ENCODE measurements around the gene TXNIP.

Gene TXNIP

GRCh38 chr1:145994391-145995120, 1.8 kb downstream of the TXNIP start:
- ChIA-PET CTCF (interaction anchor here (0.7 to 14.3 kb wide), 5 partner anchors 12 to 103 kb away, joined by 3 to 176 read pairs (median 3); no protein-coding TSS in a partner anchor), POLR2A (no interaction called here)
- no peak for TF ChIP-seq CTCF (IDR thresholded peaks at IDR 0.05; ENCODE audit: control extremely low read depth, extremely low read depth, low read depth, missing control alignments)
- DNase-seq (ENCODE audit: extremely low spot score), result no peak

GRCh38 chr1:145993618-145994390, 2.6 kb downstream of the TXNIP start:
- CTCF ChIA-PET, result interaction anchor here (1.4 to 14.3 kb wide), 4 partner anchors 13 to 102 kb away, joined by 3 to 176 read pairs (median 7); no protein-coding TSS in a partner anchor
- no peak for TF ChIP-seq CTCF (IDR thresholded peaks at IDR 0.05; ENCODE audit: control extremely low read depth, extremely low read depth, low read depth, missing control alignments)
- DNase-seq (ENCODE audit: extremely low spot score), result no peak
- POLR2A ChIA-PET, result interaction anchor here (0.7 kb wide), 1 partner anchor 36 kb away, joined by 3 read pairs; no protein-coding TSS in a partner anchor

- CTCF ChIA-PET, result interaction anchor here (1.3 to 14.3 kb wide), 5 partner anchors 9 to 101 kb away, joined by 3 to 176 read pairs (median 3); no protein-coding TSS in a partner anchor
- no peak for DNase-seq (ENCODE audit: extremely low spot score)
- POLR2A ChIA-PET, result interaction anchor here (0.6 to 2.1 kb wide), 4 partner anchors 11 to 64 kb away, joined by 3 to 7 read pairs (median 5); no protein-coding TSS in a partner anchor
- no peak for TF ChIP-seq CTCF (IDR thresholded peaks at IDR 0.05; ENCODE audit: control extremely low read depth, extremely low read depth, low read depth, missing control alignments)
Measured at GRCh38 chr1:145992958-145993617, 3.3 kb downstream of the TXNIP start.

GRCh38 chr1:145992502-145992936, 3.9 kb downstream of the TXNIP start:
- CTCF ChIA-PET, result interaction anchor here (1.3 to 14.3 kb wide), 3 partner anchors 10 to 15 kb away, joined by 3 to 176 read pairs (median 3); no protein-coding TSS in a partner anchor
- no peak for DNase-seq (ENCODE audit: extremely low spot score)
- no peak for TF ChIP-seq CTCF (IDR thresholded peaks at IDR 0.05; ENCODE audit: control extremely low read depth, extremely low read depth, low read depth, missing control alignments)
- POLR2A ChIA-PET, result interaction anchor here (0.6 to 2.1 kb wide), 3 partner anchors 10 to 64 kb away, joined by 3 to 7 read pairs (median 7); no protein-coding TSS in a partner anchor

- no peak for DNase-seq (ENCODE audit: extremely low spot score)
- CTCF ChIA-PET, result interaction anchor here (1.3 to 14.3 kb wide), 4 partner anchors 11 to 28 kb away, joined by 3 to 176 read pairs (median 4); partner anchors contain the start of genes ANKRD34A and POLR3GL
Measured at GRCh38 chr1:145991735-145992412, 4.5 kb downstream of the TXNIP start.

More at GRCh38 chr1:145991735-145992412, 4.5 kb downstream of the TXNIP start:
- POLR2A ChIA-PET, result interaction anchor here (1.0 to 2.1 kb wide), 2 partner anchors 10 to 13 kb away, joined by 3 to 7 read pairs; no protein-coding TSS in a partner anchor
- no peak for TF ChIP-seq CTCF (IDR thresholded peaks at IDR 0.05; ENCODE audit: control extremely low read depth, extremely low read depth, low read depth, missing control alignments)

All from GM10248 (cell line).